GM19468 (cell line): Measurements from ENCODE around the gene COLQ.
"Not testable (repeated sequence)": the region's sequence is repeated elsewhere in the genome, so short reads cannot be mapped to it uniquely, and the experiment has no call there.

Experiments
- ATAC-seq: cut with Tn5 transposase; IDR thresholded peaks from one replicate; pipeline ENCODE4 v1.9.1; 2021; ENCODE audit warnings: mild to moderate bottlenecking, moderate library complexity, moderate number of reproducible peaks; ENCODE audit not compliant: unreplicated experiment; ENCODE audit errors: extremely low read depth

Gene COLQ

DNA sequence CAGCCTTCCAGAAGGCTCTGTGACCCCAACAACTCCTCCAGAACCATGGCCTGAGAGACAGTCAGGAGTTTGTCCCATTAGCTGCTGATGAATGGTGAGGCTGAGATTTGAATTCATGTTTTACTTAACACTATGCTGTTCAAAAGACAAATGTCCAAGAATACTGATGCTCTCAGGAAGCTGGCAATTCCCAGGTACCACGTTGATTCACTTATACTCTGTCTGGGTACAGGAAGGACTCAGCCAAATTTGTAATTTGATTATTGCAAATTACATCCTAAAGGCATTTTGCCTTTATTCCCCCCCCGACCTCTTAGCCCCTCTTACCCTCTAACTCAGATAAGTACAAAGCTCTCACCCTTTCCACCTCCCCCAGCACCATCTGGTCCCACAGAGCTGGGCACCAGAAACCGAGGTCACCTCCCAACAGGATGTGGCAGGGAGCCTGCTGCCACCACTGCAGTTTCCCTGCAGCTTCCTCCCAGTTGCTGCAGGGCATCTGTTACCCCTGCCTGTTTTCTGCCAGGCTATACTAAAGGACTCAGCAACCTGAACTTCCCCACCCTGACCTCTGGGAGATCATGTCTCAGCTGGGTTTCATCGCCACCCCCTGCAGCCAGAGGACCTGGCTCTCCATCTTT, 60.5 kb downstream of the COLQ start:
- no peak for ATAC-seq

DNA sequence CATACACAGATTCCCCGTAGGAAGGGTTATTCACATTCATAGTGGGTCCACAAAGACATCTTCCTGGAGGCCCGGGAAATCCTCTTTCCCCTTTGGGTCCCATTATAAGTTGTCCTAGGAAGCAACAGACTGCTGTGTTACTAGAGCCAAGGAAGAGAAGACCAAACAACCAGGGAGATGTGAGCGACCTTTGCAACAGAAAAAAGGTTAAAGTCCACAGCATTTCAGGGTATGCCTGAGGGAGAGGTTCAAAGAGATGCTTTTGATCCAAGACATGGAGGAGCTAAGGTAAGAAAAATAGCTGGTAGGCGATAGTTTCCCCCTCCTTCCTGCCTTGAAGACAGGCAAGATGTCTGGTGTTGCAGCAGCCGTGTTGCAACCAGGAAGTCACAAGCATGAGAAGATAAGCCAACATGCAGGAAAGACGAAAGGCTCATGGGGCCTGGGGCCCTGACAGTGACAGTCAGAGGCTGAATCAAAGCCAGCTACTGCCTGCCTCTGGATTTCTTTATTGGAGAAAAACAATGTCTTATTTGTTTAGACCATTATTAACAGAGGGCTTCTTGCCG, 63.2 kb downstream of the COLQ start:
- ATAC-seq, result no peak

DNA sequence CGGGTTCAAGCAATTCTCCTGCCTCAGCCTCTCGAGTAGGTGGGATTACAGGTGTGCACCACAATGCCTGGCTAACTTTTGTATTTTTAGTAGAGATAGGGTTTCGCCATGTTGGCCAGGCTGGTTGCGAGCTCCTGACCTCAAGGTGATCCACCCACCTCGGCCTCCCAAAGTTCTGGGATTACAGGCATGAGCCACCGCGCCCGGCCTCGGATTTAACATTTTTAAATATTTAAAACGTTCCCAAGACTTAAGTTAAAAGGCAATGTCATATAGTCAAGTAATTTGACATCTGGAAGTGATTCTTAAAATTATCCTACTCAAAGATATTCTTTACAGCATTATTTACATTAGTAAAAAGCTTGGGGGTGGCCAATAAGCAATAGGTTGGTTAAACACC, 64.6 kb downstream of the COLQ start:
- ATAC-seq, result not testable (repeated sequence)

DNA sequence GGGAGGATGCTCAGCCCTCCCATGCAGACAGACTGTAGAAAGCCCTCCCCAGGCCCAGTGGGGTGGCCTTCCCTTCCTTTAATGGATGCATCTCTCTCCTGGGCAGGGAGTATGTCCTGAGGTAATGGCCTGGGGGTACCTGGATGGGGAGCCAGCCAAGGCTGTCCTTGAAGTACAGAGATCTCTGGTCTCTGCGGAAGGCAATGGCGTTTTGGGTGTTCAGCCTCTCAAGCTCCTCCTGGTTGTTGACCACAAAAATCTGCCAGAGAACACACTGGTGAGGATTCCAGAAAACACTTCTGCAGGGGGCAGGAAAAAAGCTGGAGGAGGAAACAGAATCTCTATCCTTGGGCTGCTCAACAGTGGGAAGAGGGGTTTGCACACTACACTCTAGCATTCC, 65.2 kb downstream of the COLQ start:
- ATAC-seq, result no peak

- ATAC-seq, result no peak
These were observed 65.8 kb downstream of the COLQ start for GRCh38 chr3:15455756-15456155.

DNA sequence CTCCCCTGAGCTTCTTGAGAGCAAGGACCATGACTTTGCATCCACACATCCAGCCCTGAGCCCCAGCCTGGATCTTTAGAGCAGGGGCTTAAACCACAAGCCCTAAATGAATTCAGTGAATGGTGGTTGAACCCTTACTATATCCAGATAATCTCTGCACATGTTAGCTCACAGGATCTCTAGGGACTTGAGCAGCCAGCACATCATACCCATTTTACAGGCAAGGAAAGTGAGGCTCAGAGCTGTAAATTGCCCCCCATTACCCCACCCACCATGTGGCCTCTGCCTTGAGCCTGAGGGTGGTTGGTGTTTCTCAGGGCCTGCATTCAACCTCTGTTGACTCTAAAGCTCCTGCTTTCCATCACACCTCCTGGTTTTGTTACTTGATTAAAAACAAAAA, 66.5 kb downstream of the COLQ start:
- ATAC-seq, result no peak

DNA sequence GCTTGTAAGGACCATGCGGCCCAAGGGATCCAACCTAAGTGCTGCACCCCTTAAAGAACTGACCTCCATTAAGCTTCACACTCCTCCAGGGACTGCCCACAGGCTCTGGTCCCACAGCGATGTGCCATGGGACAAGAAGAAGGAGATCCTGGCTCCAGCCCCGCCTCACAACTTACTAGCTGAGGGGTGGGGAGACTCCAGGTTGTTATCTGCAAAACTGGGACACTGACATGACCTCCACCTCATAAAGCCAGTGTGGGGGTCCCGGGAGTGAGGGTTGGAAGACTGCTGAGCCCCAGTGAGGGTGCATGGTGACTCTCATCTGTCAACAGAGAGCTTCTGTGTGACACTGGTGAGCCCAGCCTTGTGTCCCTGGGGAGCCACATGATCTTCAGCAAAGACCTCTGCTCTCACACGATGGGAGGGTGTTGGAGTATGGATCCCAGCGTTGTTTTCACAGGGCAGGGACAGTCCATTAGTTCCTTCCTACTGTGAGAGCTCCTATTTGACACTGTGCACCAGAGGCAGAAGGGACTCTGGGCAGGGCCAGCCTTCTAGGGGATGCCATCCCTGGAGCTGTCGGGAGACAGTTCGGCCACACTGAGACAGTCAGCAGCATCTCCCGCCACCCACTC, 67.4 kb downstream of the COLQ start:
- ATAC-seq, result no peak

DNA sequence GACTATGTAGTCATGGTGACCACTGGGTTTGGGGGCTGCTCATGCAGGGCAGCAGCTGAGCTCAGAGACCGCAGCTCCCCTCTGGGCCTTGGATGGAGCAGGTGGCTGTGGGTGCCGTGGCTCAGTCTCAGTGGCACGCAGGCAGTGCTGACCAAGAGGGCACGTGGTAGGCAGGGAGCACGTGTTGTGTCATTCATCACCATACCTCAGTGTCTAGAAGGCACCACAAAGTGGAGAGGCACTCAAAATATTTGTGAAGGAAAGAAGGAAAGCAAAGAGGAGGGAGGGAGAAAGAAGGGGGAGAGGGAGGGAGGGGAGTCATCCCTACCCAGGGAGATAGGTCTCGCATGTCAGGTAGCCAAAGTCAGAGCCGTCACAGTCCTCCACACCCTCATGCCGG, 68.0 kb downstream of the COLQ start:
- no peak for ATAC-seq

DNA sequence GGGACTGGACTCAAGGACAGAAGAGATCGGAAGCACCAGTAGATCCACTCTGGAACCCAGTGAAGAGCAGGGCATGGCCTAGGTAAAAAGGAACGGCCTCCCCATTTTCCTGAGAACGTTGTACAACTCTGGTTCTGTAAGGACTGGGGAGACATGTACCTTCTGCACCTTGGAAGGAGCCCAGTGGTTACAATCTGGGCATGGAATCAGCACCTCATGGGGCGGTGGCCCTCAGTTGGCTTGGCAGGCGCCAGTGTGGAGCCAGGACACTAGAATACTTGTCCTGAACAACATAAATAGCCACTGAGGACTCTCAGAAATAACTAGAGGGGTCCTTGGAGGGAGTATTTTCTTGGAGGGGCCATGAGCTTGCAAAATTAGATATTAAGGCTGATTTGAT, 68.5 kb downstream of the COLQ start:
- ATAC-seq, result no peak

DNA sequence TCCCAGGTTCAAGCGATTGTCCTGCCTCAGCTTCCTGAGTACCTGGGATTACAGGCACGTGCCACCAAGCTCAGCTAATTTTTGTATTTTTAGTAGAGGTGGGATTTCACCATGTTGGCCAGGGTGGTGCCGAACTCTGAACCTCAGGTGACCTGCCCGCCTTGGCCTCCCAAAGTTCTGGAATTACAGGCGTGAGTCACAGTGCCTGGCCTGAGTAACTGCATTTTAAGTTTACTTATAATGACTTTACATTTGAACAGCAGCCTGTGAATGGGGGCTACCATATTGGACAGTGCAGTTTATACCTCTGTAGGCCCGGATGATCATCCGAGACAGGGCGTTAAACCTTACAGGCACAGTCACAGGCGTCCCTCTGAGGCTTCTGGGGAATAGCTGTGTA, 69.3 kb downstream of the COLQ start:
- no peak for ATAC-seq

- no peak for ATAC-seq
These were observed 70.0 kb downstream of the COLQ start for GRCh38 chr3:15451216-15452113.

- no peak for ATAC-seq
These were observed 70.9 kb downstream of the COLQ start for GRCh38 chr3:15450438-15451215.

GRCh38 chr3:15449489-15450224, 71.8 kb downstream of the COLQ start:
- no peak for ATAC-seq

- no peak for ATAC-seq
These were observed 77.5 kb downstream of the COLQ start for GRCh38 chr3:15443826-15444524.

GRCh38 chr3:15440891-15441290, 80.6 kb downstream of the COLQ start:
- ATAC-seq, result no peak

DNA sequence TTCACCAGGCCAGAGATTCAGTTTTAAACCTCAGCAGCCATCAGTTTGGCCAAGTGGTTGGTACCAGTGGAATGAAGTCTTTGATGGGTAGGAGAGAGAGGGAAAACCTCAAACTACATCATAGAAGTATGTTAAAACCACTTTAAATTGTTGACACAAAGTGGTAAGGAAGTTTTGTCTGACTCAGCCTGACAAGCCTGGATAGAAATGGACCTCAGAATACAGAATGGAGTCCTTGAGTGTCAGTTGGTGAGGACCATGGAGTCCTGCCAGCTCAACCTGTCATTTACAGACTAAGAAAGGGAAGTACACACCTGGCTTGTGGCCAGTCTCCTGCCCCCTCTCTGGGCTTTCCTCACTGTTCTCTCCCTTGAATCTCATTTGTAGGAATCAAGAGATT, 82.0 kb downstream of the COLQ start:
- ATAC-seq, result no peak

GRCh38 chr3:15438983-15439382, 82.5 kb downstream of the COLQ start:
- no peak for ATAC-seq

DNA sequence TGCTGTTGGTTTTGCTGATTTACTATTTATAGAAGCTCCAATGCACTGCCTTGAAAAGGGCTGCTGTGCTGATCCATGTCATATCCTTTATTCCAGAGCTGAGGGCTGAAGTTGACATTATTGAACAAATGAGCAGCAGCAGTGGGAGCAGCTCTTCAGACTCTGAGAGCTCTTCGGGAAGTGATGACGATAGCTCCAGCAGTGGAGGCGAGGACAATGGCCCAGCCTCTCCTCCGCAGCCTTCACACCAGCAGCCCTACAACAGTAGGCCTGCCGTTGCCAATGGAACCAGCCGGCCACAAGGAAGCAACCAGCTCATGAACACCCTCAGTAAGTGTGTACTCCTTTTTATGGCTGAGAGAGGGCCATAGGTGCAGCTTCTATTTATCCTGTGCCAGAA, 85.3 kb downstream of the COLQ start:
- no peak for ATAC-seq

DNA sequence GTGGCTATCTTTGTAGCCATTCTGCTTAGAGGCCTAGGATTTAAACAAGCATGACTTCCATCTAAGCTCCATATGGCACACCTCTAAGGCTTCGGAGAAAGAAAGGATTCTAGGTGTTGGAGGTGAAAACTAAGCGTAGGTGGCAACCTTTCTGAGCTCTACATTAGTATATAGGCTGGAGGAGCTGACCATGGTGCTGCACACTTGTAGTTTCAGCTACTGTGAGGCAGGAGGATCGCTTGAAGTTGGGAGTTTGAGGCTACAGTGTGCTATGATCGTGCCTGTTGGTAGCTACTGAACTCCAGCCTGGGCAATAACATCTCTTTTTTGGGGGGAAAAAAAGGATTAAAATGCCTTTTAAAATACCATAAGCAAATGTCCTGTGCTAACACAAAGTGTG, 86.8 kb downstream of the COLQ start:
- no peak for ATAC-seq
